Fibroblast of lung (primary cell): ENCODE results near the gene FAM184A.

Source experiments
- EZH2 ChIP-seq: IDR thresholded peaks from 2 replicates; pipeline ENCODE4 v1.5.1; 2012; ENCODE audit warnings: low read length, control low read depth, mild to moderate bottlenecking; ENCODE audit errors: missing control alignments
- TF ChIP-seq, protein P1 (sequence below), 2 donors: IDR thresholded peaks in 1 of 2; conservative IDR thresholded peaks in 1 of 2; 1 replicate in 1 of 2; 2 replicates in 1 of 2; pipeline ENCODE4 v1.5.1; 2011 to 2012; ENCODE audit warnings: low read length in 2 of 2, control low read depth in 1 of 2, inconsistent platforms in 1 of 2, low read depth in 1 of 2, mild to moderate bottlenecking in 1 of 2

DNA sequence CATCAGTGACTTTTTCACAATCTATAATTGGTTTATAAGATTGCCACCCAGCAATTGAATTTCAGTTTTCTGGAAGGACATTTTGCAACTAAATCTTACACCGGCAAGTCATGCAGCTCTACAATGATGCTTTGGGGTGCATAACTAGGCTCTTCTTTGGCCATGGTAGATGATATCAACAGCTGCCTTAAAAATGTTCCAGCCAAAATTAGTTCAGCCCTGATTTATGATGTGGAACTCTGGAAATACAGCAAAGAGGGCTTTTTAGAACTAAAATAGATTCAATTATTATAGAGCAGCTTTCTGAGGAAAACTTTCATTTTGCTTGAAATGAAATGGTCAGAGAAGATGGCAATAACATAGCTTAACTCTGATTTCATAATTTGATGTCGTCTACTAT lies 125.1 kb downstream of the FAM184A start:
- TF ChIP-seq EZH2, result no peak
- TF ChIP-seq, protein P1, sequence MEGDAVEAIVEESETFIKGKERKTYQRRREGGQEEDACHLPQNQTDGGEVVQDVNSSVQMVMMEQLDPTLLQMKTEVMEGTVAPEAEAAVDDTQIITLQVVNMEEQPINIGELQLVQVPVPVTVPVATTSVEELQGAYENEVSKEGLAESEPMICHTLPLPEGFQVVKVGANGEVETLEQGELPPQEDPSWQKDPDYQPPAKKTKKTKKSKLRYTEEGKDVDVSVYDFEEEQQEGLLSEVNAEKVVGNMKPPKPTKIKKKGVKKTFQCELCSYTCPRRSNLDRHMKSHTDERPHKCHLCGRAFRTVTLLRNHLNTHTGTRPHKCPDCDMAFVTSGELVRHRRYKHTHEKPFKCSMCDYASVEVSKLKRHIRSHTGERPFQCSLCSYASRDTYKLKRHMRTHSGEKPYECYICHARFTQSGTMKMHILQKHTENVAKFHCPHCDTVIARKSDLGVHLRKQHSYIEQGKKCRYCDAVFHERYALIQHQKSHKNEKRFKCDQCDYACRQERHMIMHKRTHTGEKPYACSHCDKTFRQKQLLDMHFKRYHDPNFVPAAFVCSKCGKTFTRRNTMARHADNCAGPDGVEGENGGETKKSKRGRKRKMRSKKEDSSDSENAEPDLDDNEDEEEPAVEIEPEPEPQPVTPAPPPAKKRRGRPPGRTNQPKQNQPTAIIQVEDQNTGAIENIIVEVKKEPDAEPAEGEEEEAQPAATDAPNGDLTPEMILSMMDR (conservative IDR thresholded peaks at IDR 0.05 in 1 of 2, IDR thresholded peaks at IDR 0.05 in 1 of 2; ENCODE audit: low read depth in 1 of 2, low read length in 2 of 2), result no peak
